ENCODE data around the gene SIVA1. TPM values are rescaled to one million over a fixed set of nuclear protein-coding genes. Genes with fewer than 3 reads are reported as not detected.

SIVA1 gene
- total RNA-seq, 1 donor from 2014 or later = 298 TPM

GRCh38 chr14:104792945-104793702, 40.2 kb downstream of the SIVA1 start:
- H3K4me3 ChIP-seq (ENCODE audit: low read depth, low read length) = no peak overlapping the region
- TF ChIP-seq CTCF (conservative IDR thresholded peaks at IDR 0.05; ENCODE audit: low read depth, low read length) = no peak
- DNase-seq (ENCODE audit: low read depth) = no peak

GRCh38 chr14:104793703-104793959, 40.7 kb downstream of the SIVA1 start:
- no peak for DNase-seq (ENCODE audit: low read depth)
- TF ChIP-seq CTCF (conservative IDR thresholded peaks at IDR 0.05; ENCODE audit: low read depth, low read length) = no peak
- H3K4me3 ChIP-seq (ENCODE audit: low read depth, low read length) = peak overlapping the region; percentile 87

GRCh38 chr14:104794099-104794498, 41.2 kb downstream of the SIVA1 start:
- no peak for TF ChIP-seq CTCF (conservative IDR thresholded peaks at IDR 0.05; ENCODE audit: low read depth, low read length)
- DNase-seq (ENCODE audit: low read depth) = no peak
- H3K4me3 ChIP-seq (ENCODE audit: low read depth, low read length) = peak overlapping the region; percentile 87

- TF ChIP-seq CTCF (conservative IDR thresholded peaks at IDR 0.05; ENCODE audit: low read depth, low read length) = peak; percentile 12
- peak overlapping the region; percentile 87 for H3K4me3 ChIP-seq (ENCODE audit: low read depth, low read length)
- no peak for DNase-seq (ENCODE audit: low read depth)
Observed at GRCh38 chr14:104794631-104794992, 41.7 kb downstream of the SIVA1 start.

- no peak for DNase-seq (ENCODE audit: low read depth)
- no peak for TF ChIP-seq CTCF (conservative IDR thresholded peaks at IDR 0.05; ENCODE audit: low read depth, low read length)
- peak within 1 kb of the TSS; percentile 87 for H3K4me3 ChIP-seq (ENCODE audit: low read depth, low read length)
Observed at GRCh38 chr14:104794993-104795780, 42.2 kb downstream of the SIVA1 start, which contains the start of gene AKT1. TSS of gene AKT1 (minus strand) at chr14:104795748. CDS start at chr14:104792643, 3,105 bp downstream.

- DNase-seq (ENCODE audit: low read depth) = no peak
- no peak for TF ChIP-seq CTCF (conservative IDR thresholded peaks at IDR 0.05; ENCODE audit: low read depth, low read length)
- H3K4me3 ChIP-seq (ENCODE audit: low read depth, low read length) = peak overlapping the region; percentile 60
Observed at GRCh38 chr14:104795781-104796686, 43.1 kb downstream of the SIVA1 start.
